GM12801 (cell line): ENCODE results near the gene PPFIBP1.

Source experiments
- TF ChIP-seq, protein P1 (sequence below): IDR thresholded peaks from one replicate; pipeline ENCODE4 v1.5.1; 2011; ENCODE audit warnings: control low read depth; ENCODE audit not compliant: insufficient read length; ENCODE audit errors: extremely low read depth

PPFIBP1 gene

DNA sequence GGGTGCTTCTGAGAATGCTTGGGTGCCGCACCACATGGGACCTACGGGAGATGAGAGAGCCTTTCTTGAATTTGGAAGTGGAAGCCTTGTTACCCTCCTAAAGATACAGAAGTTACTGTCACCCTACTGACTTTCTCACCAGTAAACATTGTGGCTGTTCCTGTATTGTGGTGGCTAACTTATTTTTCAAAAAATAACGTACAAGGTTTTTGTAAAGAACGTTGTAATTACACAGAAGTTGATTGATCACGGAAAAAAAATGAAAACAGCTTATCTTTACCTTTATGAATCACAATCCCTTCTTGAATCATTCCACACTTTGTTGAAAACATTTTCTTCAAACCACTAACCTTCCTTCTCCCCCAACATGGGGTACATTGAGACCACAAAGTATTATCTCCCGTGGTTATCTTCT, 22.0 kb upstream of the PPFIBP1 start:
- TF ChIP-seq, protein P1, sequence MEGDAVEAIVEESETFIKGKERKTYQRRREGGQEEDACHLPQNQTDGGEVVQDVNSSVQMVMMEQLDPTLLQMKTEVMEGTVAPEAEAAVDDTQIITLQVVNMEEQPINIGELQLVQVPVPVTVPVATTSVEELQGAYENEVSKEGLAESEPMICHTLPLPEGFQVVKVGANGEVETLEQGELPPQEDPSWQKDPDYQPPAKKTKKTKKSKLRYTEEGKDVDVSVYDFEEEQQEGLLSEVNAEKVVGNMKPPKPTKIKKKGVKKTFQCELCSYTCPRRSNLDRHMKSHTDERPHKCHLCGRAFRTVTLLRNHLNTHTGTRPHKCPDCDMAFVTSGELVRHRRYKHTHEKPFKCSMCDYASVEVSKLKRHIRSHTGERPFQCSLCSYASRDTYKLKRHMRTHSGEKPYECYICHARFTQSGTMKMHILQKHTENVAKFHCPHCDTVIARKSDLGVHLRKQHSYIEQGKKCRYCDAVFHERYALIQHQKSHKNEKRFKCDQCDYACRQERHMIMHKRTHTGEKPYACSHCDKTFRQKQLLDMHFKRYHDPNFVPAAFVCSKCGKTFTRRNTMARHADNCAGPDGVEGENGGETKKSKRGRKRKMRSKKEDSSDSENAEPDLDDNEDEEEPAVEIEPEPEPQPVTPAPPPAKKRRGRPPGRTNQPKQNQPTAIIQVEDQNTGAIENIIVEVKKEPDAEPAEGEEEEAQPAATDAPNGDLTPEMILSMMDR, result no peak

DNA sequence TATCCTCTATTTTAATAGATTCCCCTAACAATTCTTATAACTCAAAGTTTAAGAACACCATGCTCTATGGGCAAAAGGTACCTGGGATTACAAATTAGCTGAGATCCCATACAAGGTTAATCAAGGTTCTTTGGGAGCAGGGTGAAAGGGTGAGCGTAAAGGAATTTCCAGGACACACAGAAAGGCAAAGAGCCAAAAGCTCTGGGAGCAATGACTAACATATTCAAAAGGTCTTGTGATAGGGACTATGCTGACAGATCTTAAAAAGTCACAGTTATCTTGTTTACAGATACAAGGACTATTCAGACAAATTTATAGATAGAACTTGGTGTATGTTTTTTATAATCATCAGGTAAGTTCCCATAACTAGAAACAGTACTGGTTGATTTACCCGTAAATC, 19.5 kb upstream of the PPFIBP1 start:
- TF ChIP-seq, protein P1, result no peak

DNA sequence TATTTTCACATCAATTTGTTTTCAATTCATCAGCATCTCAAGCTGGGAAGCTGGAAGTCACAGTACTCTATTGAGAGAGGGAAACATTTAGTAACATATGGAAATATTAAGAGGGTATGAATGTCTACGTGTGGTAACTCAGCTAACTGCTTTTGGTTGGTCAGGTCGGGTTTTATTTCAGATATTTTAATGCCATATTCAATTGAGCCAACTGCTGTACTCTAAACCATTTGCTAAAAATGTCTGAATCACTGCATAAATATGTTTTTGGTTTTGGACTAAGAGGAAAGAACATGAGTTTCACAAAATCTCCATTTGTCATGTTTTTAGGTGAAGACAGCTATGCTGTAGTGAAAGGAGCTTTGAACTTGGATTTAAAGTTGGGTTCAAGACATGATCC, 18.9 kb upstream of the PPFIBP1 start:
- TF ChIP-seq, protein P1, result no peak

DNA sequence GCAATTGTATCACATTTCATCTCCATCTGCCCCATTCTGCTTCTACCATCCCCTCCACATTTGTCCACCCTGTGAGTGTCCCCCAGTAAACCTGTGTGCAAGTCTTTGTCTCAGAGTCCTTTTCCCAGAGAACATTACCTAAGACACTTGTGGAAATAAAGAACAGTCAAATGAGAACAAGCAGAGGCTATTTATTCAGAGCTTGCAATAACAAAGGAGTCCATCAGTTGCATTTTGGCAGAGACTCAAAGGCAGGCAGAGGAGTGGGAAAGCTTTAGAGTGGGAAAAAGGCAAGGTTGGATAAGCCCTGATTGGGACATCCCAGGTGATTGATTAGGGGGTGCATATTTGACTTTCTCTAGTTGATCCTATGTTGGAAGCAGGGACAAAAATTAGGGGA, 18.2 kb upstream of the PPFIBP1 start:
- TF ChIP-seq, protein P1, result no peak

DNA sequence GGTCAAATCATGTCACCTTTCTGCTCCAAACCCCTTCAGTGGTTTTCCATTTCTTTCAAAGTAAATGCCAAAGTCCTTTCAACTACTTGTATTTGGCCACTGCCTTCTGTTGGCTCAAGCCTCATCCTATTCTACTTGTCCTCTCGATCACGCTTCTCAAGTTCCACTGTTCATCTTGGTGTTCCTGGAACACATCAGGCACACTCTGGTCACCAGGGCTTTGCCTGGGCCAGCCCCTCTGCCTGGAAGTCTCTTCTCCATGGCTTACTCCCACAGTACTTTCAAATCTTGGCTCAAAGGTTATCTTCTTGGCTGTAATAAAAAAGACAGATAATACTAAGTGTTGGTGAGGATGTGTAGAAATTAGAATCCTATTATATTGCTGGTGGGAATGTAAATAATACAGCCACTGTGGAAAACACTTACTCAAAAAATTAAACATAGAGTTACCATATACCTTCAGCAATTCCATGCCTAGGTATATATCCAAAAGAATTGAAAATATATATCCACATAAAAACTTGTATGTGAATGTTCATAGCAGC, 17.3 kb upstream of the PPFIBP1 start:
- TF ChIP-seq, protein P1, result no peak

DNA sequence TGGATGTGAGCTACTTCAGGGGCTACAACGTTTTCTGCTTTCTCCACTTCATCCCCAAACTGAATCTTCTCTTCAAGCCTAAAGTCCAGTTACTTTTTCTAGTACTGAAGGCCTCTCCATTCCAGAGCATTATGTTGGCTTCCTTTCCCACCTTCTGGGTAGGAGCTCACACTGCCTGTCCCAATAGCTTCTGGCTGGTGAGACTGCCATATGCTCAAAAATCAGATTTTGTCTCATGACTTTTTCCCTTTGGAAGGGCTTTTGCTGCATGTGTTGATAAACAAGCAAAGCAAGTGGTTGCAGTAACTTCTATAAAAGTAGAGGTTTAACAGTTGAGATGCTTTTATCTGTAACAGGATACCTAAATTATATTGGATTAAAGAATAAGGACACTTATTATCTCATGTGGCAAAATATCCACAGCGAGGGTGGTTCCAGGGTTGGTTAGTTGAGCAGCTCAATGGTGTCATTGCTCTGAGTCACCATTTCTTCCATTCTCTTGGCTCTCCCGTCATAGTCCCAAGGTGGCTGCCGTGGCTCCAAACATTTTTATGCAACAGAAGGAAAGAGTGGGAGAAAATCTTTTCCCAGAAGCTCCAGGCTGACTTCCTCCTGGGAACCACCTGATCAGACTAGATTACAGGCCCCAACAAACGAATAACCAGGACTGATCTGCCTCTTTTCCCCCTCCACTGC, 15.1 kb upstream of the PPFIBP1 start:
- TF ChIP-seq, protein P1, result no peak

DNA sequence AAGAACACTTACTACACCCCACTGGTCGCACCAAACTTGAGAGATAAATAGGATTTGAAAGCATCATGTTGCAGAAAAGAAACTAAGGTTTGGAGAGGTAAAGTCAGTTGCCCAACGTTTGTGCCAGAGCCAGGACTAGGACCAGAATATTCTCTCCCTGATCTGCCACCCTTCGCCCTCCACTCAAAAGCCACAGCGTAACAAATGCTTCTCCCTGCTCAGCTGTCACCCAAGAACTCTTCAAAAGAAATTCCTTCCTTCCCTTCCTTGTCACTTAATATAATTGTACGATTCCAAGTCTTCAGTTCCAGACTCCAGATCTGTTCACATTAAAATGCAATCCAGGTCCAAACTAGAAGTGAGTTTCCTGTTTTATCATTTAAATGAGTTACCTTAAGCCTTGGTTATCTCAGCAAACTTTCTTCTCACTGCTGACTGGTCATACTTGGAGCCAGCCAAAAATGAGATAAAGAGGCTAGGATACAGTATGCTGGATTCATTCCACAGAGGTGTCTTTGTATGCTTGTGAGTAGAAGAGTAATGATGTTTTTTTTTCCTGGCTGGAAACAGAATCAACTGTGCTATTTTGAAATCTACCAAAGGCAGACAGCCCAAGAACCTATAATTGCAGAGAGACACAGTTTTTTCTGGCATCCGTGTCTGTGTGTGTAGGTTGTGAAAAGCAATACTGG, 12.8 kb upstream of the PPFIBP1 start:
- TF ChIP-seq, protein P1, result no peak
